Stimulated activated CD8-positive, alpha-beta memory T cell treated with anti-CD3 and anti-CD28 coated beads, Interleukin-4, amount 100 ng/mL, for 24 hours (primary cell): ENCODE measurements around the gene CENPX.

Experiments
- DNase-seq: peaks from one replicate; pipeline ENCODE4 v3.0.0-alpha.2; 2020; ENCODE audit warnings: low read depth

The CENPX gene

DNA sequence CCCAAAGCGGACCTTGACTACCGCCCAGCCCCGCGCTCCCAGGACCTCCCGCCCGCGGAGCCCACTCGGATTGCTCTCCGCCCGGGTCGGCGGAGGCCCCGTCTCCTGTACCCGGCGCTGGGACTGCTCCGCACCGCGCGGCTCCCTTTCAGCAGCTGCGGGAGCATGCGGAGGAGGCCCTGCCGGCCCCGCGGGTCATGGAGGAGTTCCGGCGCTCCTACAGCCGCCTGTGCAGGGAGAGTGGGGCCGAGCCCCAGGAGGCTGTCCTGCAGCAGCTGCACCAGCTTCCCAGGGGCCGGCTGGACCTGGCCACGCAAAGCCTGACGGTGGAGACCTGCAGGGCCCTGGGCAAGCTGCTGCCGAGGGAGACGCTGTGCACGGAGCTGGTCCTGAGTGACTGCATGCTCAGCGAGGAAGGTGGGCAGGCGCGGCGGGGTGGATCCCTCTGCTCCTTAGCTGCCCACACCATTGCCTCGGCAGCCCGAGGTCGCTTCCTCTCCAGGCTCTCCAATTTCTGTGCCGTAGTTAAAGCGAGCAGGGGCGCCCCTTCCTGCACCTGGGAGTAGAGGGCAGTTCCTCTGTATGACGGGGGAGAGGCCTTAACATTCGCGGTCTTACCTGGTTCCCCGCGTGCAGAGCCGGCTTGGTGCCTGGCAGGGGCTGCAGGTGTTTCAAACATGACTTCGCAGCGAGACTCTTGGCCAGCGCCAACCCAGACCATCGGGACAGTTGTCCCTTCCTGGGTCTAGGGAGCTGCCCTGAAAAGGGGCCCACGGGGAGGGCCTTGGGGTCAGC lies 966 bp upstream of the CENPX start:
- no peak for DNase-seq

DNA sequence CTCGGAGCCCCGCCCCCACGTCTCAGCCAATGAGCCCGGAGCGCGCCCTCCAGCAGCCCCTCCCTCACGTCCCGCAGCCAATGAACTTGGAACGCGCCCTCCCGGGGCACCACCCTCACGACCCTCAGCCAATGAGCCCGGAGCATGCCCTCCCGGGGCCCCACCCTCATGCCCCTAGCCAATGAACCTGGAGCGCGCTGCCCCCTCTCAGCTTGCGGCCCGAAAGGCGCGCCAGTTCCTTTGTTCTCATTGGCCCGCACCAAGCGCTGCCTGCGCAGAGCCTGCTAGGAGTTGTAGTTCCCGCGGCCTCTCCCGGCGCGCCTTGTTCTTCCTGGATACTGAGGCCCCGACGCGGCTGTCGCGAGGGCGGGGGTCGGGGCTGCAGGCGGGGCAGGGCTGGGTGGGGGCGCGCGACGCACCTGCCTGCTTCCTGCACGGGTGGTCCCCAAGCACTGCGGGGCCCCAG lies 336 bp upstream of the CENPX start, which contains the start of gene LRRC45:
Gene LRRC45 (plus strand): TSS at position 325 of the 466 bp plus-strand sequence. CDS start 339 bp downstream, outside the sequence.
- peak; percentile 100 for DNase-seq

DNA sequence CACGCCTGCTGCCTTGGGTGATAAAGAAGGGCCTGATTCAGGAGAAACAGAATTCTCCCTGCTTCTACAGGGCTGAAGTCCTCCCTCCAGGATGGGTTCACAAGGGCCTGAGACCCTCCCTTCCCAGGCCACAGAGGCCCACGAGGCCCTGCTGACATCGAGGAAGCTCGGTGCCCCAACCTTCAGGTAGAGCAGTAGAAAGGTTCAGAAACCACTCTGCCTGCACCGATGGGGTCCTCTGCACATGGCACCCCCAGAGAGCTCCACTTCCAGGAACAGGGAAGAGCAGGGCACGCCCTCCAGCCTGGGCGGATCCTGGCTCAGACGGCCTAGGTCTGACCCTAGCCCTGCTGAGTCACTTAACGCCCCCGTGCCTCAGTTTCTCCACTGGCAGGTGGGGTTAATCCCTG lies 773 bp downstream of the CENPX start:
- no peak for DNase-seq

DNA sequence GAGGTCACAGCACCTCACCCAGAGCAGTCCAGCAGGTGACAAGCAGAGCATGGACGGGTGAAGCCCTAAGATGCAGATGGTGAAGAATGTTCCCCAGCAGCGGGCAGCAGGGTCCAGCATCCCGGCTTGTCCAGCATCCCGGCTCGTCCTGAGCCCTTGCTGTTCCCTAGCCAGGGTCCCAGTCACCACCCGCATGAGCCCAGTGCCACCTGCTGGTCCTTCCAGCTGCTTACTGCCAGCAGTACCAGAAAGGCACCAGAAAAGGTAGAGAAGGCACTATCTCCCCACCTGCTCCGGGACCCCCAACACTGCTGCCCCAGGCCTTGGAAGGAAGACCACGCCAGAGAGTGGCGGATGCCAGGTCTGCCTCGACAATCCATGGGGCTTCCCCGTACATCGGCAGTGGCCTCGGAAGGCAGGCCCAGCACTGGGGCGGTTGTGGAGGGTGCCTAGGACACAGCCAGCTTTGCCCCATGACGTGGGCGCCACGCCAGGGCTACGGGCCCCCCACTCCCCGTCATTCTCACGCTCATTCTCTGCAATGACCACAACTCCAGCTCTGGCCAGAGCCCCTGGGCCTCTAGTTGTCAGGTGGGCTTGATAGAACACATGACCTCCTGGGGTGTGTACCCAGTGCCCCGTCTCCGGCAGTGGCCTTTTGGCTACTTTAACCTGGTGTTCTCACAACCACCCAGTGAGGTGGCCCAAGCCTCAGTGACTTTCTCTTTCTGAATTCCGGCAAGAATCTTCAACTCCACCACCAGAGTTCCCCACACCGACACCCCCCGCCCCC lies 1.4 kb downstream of the CENPX start:
- no peak for DNase-seq

DNA sequence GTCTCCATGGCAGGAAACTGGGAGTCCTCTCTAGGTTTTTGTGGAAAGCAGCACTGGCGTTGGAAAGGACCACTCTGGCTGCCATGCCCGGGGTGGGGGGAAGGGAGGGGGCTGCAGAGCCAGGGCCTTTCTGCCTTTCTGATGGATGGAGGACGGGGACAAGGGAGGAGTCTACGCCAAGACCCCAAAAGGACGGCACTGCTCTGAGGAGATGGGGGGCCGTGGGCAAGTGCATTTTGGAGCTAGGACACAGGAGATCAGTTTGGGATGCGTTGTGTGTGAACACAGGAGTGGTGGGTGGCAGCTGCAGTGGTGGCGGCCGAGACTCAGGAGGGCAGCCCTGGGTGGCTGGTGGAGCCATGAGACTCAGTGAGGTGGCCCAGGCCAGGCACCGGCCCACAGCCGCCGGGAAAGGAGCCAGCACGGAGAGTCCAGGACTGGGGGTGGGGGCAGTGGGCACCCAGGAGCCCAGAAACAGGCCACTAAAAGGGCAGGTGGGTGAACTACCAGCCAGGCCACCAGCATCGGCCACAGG lies 2.0 kb downstream of the CENPX start:
- no peak for DNase-seq

DNA sequence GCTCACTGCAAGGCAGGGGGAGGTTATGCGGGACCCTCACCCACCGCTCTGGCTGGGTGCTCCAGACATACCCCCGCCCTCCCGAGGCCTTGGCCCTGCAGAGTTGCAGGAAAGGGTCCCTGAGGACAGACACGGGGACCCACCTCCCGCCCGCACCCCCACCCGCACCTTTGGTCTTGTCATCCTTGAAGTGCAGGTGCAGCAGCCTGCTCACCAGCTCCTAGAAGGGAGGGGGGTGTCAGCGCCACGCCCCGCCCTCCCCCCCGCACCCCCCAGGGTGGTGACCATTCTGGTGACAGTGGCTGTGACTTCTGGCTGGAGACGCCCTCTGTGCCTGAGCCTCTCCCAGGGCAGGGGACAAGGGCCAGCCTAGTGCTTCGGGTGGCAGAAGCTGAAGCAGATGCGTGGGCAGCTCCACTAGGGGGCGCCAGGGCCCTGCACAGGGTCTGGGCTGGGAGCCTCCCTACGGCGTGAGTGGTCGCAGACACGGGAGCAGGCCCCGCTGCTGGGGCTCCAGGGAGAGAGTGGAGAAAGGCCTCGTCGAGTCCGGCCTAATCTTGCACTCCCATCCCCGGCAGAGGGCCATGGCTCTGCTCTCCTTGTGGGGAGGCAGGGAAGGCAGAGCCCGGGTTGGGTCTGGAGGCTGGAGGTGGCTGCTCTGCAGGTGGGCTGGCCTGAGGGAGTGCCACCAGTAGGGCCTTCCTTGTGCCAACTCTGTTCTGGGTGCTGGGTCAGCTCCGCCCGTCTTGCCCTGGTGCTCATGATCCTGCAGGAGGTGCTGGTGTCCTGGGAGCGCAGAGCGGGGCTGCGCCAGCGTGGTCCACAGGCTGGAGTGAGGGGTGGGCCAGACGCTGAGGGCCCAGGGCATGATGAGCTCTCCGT lies 2.7 kb downstream of the CENPX start:
- peak; percentile 58 for DNase-seq

DNA sequence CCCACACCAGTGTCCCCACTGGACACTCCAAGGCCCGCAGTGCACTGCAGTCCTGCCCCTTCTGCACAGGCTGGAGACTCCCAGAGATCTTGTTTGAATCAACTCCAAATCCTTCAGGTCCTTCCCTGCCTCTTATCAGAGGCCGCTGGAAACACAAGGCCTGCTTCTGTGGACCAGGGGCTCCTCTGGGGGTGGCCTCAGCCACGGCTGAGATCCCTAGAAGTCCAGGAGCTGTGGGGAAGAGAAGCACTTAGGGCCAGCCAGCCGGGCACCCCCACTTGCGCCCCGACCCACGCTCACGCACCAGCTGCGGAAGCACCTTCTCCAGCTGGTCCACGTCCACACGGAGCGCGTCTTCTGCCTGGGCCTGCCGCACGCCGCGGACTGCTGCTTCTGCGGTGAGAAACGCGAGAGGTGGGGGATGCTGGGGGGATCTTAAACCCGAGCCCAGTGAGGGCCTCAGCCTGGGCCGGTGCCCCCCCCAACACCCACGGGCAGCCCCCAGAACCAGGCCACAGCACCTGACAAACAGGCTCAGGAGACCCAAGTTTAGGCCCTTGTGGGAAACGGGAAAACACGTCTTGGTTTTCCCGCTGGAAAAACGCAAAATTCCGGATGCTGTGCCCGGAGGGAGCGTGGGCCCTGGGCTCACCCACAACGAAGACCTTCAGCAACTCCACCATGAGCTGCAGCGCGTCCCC lies 3.5 kb downstream of the CENPX start:
- DNase-seq, result no peak

DNA sequence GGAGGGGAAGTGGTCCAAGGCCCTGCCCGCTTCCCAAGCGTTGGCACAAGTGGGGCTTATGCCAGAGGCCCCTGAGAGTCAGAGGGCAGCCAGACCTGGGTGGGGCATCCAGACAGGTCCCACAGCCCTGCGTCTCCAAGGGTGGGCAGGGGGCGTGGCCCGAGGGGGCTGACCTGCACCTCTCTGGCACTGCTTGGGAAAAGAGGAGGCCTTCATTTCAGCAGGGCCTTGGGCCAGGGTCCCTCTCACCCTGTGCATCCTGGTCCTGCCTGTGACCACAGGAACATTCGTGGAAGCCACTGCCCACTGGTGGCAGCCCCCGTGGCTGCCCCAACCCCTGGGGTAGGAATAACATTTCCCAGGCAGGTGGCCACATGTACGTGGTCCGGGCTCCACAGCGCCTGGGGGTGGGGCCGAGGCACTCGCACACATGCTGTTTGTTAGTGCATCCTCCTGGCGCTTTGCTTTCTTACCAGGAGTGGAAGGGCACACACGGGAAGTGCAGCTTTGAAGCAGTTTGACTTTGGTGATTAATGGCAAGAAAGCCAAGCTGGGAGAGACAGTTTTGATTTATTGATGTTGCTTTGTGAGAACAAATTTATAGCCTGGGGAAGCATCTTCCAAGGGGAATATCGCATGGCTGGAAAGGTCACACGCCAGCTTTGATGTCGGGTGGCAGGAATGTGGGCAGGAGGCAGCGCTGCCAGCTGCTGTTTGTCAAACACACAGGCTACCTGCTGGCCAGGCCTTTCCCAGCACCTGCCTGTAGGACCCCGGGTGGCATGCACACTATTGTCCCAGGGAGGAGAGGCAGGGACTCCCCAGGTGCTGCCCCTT lies 4.3 kb downstream of the CENPX start:
- no peak for DNase-seq

DNA sequence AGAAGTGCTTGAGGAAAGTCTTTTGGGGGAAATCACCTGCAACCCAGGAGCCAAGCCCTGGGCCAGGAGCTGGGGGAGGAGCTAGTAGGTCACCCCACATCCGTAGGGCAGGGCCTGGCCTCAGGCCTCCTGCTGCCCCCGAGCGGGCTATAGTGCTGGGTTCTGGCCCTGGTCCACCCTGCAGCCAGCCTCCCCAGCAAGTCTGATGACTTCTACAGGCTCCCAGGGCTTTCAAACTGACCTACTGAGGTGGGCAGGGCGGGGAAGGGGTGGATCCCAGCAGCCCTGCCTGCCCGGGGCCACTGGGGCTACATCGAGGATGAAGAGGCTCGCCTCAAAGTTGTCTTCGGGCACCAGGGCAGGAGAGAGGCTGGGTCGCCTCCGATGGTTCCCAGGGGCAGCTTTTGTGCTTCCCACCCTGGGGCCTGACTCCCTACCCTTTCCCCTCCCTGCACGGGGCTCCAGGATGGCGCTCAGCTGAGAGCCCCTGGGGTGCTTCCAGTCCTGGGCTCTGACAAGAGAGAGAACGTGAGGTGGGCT lies 5.0 kb downstream of the CENPX start:
- no peak for DNase-seq

DNA sequence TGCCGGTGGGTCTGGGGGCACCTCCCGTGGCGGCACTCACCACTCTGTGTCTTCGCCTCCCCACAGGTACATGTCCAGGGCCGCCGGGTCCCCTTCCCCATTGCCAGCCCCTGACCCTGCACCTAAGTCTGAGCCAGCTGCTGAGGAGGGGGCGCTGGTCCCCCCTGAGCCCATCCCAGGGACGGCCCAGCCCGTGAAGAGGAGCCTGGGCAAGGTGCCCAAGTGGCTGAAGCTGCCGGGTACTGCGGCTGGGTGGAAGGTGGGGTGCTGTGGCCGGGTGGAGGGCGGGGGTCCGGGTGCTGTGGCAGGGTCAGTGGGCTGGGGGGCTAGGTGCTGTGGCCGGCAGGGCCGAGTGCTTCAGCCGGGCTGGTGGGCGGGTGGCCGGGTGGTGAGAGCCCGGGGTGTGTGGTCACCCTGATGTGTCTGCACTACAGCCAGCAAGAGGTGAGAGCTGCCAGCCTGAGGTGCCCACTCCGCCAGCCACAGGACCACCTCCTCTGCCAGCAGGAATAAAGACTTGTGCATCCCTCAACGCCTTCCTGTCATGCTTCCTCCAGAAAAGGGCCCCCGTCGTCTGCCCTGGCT lies 5.7 kb downstream of the CENPX start:
- DNase-seq, result no peak

DNA sequence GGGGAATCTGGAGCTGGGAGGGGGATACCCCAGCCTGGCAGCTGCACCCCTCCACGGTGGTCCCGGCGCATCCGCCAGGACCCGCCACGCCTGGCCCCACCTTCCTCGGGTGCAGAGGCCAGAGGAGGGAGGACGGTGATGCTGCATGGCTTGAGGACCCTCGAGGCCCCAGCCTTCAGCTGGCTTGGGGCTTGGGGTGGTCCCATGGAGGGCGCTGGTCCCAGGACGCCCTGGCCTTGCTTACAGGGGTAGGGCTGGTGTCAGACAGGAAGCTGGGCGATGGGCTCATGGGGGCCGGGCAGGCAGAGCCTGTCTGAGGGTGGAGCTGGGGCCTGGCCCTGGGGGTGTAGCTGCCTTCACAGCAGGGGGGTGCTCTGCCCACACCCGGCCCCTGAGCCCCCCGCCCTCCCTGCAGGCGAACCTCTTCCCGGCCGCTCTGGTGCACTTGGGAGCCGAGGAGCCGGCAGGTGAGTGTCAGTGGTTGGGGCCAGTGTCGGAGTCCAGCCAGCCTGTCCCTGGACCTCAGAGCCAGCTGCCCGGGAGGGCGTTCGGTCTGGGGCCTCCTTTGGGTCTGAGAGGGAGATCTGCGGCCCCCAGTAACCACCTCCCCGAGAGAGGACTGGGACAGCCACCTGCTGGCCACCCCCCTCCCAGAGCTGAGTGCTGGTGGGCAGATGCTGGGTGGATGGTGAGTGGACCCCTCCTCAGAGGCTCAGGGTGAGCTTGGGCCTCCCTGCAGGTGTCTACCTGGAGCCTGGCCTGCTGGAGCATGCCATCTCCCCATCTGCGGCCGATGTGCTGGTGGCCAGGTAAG lies 6.4 kb downstream of the CENPX start:
- no peak for DNase-seq

DNA sequence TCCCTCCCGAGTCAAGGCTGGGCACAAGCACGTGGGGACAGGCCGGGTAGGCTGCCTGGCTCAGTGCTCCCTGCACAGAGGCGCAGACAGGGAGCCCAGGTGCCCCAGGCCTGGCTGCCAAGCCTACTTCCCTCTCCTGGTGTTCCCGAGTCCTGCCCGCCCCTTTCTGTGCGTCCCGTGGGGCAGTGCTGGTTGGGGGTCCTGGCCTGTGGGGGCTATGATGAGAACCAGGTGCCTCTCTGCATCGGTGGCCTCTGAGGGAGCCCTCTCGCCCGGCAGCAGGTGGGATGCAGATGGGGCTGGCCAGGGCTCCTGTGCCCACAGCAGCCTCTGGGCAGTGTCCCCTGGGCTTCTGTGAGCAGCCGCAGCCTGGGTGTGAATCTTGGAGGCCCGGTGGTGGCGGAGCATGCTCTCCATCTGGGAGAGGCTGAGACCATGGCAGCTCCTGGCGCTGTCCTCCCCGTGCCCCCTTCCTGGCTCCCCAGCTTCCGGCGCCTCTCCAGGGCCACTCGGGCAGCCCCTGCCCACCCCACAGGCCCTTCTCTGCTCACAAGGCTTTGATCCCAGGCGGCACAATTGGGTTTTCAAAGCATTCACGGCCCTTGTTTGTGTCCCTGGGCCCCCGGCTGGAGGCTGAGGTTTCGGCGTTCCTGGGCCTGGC lies 7.2 kb downstream of the CENPX start:
- no peak for DNase-seq

DNA sequence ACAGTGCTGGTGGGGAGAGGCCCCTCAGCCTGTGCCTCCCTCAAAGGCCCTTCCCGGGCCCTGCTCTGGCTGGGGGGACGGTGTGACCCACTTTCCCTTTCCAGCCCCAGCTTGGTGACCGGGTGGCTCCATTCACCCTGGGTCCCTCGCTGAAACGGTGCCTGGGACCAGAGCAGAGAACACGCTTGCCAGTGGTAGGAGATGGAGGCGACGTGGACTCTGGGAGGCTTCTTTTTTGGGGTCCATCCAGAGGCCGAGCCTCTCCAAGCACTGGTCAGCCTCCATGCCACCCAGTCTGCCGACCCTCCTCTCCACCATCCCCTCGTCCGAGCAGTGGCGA lies 7.7 kb downstream of the CENPX start:
- DNase-seq, result no peak

DNA sequence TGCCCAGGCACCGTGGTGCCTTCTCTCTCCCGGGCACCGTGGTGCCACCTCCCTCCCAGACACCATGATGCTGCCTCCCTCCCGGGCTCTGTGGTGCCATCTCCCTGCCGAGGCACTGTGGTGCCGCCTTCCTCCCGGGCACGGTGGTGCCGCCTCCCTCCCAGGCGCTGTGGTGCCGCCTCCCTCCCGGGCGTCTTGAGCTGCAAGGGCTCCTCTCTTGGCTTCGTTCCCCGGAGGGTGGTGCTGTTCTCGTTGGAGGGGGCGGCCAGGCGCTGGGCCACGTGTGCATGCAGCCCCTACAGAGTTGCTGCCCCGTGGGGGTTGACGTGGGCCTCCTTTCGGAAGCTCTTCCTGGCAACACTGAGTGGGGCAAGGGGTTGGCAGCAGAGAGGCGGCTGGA lies 8.2 kb downstream of the CENPX start:
- no peak for DNase-seq

DNA sequence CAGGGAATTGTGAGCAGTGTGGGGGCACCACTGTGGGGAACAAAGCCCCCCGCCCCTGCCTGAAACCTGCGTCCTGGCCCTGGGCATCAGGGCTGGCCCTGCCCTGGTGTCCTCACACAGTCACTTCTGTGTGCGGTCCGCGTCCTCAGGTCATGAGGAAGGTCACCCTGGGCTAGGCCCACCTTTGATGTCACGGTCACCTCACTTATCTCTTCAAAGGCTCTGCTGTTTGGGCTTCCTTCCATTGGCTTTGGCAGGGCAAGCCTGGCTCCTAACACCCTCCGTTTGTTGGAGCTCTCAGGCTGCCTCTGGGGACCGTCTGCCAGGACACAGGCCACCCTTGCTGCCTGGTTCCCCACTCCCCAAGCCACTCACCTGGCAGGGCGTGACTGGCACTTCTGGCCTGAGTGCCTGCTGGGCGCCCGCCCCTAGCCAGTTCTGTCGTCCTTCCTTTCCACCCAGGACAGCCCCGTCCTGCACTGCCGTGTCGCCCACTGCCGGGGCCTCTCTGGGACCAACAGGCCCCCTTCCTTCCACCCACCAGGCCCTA lies 8.8 kb downstream of the CENPX start:
- no peak for DNase-seq

DNA sequence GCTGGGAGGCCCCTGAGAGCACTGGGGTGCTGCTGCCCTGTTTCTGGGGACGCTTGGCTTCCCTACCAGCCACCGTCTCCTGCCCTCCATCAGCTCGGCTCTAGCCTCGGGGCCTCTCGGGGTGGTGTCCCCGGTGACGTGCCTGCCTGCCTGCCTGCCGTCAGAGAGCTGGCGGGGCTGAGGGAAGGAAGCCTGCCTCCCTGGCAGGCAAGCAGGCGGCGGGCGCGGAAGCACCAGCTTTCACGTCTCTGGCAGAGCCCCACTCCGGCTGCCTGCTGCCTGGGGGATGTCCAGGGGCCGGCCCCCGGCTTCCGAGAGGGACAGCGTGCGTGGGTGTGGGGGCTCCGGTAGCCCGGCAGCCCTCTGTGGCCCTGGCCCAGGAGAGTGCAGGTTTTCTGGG lies 9.3 kb downstream of the CENPX start:
- DNase-seq, result no peak

DNA sequence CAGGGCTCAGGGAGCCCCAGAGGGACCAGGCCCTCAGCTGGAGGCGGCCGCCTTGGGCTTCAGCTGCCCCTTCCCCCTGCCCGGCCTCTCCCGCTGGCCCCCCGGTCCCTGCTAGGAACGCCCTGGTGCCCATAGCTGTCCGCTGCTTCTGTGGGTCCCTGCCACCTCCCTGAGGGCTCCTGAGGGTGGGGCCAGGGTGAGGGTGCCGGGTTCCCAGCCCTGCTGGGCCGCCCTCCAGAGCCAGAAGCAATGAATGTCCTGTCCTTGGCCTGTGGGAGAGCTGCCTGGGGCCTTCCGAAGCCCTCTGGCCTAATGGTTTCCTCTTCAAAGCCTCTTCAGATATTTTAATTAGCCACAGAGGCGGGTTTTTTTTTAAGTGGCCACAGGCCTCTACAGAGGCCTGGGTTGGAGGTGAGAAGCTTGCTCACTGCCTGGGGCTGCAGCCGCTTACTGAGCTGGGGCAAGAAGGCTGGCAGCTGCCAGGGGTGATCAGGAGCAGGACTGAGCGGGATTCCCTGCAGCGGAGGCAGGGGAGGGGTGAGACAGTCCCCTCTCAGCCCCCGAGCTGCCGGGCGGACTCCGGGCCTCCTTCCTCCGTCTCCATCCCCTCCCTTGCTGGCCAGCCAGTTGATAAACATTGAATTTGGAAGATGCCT lies 9.9 kb downstream of the CENPX start:
- no peak for DNase-seq

DNA sequence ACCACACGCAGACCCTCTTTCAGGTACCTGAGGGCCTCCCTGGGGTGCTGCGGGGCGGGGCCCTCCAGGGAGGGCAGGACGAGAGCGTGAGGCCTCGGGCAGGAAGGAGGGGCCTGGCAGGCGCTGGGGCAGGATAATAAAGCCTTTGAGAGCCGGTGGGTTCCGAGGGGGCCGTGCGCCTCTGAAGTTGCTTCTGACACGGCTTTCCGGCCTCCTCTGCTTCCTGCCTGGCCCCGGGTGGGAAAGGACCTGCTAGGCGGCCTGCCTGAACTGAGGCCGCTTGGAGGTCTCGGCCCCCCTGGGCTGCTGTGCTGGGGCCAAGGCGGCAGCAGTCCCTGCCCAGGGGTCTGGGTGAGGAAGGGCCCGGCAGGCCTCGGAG lies 10.4 kb downstream of the CENPX start:
- DNase-seq, result no peak
